Fibroblast of peridontal ligament (primary cell): ENCODE results near the gene TTLL5.

Experiments
- DNase-seq: peaks from one replicate; pipeline ENCODE4 v3.0.0-alpha.2; 2010; ENCODE audit errors: extremely low read depth

Gene TTLL5

GRCh38 chr14:75697918-75698317 is 36.9 kb downstream of the TTLL5 start:
- no peak for DNase-seq

GRCh38 chr14:75699331-75699730 is 38.3 kb downstream of the TTLL5 start:
- no peak for DNase-seq

DNA sequence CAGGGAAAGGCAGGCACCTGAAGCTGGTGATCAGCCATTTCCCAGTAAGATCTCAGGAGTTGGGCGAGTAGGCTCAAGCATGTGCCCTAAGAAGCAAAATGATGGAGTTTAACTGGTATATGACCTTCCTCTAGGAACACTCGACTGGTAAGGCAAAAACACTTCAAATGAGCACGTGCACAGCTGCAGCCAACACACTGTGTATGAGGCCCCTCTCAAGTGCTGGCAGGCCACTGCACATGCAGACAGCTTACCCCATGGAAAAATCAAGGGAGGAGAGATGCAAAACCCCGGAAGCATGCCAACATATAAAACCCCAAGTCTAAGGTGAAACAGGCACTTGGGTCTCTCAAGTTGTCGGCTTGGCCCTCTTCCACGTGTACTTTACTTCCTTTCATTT is 39.2 kb downstream of the TTLL5 start:
- DNase-seq: no peak

- peak; percentile 25 for DNase-seq
These were observed 41.1 kb downstream of the TTLL5 start for GRCh38 chr14:75702122-75702521.

DNA sequence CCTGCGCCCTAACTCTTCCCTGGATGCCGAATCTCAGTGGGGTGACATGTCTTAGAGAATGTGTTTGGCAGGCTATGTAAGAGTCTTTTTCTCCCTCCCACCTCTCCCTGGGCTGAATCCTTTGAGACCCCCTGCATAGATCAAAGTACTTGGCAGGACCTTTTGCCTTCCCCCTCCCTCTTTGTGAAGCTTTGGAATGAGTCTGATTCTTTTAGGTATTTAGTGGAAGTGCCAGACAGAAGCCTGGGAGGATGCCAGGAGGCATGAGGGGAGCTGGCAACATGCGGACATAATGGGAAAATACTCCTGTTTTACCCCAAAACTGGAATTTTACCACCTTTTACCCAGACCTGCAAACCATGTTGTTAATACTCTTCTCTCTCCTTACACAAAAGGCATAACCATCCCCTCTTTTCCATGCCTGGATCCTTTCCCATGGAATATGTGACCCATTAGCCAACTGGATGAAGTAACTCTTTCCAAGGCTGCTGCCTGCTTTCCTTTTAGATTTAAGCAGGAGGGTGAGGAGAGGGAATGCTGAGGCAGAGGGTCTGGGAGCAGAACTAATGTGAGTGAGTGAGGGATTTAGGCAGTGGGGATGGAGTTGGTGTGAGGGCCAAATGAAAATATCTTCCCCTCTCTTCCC is 41.7 kb downstream of the TTLL5 start:
- peak; percentile 56 for DNase-seq

GRCh38 chr14:75703467-75703866 is 42.4 kb downstream of the TTLL5 start:
- no peak for DNase-seq

- DNase-seq: no peak
These were observed 44.0 kb downstream of the TTLL5 start for GRCh38 chr14:75705014-75705413.

DNA sequence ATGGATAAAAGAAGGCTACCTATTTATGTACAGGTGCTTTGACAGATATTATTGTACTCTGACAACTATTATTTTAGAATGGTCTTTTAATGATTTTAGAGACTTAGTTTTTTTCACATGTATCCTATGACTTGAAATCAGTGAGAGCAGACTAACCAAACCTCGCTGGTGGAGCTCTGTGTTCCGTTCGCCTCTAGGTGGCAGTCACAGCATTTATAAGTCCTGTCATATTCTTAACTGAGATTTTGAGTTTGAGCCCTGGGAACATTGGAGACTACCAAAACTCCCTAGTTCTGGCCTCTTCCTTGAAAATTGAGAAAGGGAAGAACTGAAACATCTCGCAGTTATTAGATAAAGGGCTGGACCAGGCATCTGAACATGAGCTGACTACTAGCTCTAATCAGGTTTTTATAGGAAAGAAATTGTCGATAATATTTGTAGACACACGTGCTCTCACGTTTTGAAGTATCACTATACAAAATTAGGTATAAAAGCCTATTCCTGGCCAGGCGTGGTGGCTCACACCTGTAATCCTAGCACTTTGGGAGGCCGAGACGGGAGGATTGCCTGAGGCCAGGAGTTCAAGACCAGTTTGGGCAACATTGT is 48.3 kb downstream of the TTLL5 start:
- DNase-seq: peak; percentile 92

DNA sequence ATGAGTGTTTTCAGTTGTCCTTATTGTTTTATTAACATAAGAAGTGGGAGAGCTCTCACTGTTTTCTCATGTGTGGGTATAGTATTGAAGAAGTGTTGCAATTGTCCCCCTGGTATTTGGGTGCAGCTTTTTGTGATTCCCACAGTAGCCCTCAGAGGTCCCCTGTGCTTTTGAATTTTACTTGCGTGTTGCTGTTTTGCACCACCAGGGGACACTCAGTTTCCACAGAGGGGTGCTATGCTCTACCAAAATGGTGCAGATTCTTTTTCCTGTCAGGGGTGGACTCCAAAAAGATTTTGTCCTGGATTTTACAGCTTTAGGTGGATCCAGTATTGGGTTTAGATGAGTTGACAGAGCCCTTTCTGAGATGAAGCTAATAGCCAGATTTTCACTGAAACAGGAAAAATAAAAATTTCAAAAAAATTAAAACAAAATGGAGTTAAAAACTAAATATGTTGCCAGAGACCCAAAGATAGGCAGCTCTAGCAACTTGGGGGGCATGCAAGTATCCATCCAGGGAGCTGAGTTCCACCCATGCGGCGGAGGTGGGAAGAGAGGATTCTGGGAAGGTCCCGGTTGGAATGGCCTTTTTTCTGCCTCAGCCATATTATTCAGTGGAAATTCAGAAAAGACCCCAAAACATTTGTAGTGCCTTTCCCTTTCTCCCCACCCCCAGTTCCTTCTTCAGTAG is 50.2 kb downstream of the TTLL5 start:
- peak; percentile 74 for DNase-seq

DNA sequence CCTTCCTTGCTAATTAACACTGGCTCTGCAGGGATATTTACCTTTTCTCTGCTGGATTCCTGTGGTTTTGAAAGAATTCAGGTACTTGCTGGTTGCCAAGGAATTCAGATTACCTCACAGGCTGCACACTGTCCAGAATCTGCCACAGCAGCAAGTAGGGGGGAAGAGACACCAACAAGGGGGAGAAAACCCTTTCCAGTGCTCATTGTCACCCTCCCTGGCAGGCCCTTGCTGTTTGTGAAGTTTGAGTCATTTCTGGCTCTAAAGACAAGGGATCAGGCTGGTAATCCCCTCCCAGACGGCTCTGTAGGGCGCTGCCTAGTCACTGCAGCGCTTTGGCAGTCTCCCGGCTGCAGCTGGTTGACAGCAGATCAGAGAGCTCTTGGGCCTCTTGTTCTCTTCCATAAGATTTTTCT is 50.8 kb downstream of the TTLL5 start:
- DNase-seq: peak; percentile 70

- no peak for DNase-seq
These were observed 53.9 kb downstream of the TTLL5 start for GRCh38 chr14:75714991-75715390.

GRCh38 chr14:75715926-75716780 is 55.1 kb downstream of the TTLL5 start:
- peak; percentile 93 for DNase-seq

DNA sequence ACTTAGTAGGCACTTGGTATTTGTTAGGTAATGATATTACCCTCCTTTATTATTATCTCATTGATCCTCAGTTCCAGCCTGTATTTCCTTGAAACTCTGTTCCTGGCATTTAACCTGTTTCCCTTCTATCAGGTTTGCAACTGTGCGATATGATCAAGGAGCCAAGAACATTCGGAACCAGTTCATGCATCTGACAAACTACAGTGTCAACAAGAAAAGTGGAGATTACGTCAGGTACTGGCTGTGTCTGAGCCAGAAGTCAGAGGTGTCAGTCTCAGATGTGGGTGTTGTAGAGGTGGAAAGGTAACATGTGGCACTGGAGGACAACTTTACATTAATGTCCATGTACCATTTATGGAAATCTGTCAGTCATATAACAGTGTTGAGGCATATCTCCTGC is 56.7 kb downstream of the TTLL5 start:
- DNase-seq: no peak

DNA sequence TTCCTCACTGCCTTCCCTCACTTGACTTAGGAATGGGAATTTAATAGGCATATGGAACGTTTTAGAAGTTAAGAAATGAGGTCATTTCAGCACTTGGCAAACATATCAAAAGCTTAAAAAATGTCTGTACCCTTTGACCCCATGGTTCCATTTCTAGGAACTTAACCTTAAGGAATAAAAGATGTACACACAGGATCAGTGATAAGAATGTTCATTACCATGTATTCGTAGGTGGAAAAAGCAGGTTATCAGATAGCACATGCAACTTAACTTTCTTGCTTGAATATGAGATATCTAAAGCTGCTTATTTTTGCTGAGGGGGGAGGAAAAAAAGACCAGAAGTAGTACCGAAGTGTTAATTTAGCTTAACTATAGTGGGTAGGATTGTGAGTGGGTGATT is 57.2 kb downstream of the TTLL5 start:
- DNase-seq: no peak

DNA sequence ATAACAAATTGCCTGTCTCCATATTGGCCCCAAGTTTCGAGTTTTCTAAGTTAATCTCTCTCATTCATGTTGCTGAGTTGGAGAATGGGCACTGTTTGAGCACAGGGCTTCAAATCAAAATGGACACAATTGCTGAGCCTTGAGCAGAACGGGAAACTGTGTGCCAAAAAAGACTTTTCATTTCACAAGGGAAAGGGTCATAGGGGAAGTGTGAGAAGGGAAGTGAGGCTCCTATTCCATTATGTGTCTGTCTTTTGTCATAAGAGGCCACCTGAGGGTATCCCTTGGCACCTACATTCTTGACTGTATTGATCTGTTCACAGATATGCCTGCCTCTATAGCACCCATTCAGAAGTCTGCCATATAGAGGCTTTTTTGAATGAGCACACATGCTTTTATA is 59.1 kb downstream of the TTLL5 start:
- no peak for DNase-seq

DNA sequence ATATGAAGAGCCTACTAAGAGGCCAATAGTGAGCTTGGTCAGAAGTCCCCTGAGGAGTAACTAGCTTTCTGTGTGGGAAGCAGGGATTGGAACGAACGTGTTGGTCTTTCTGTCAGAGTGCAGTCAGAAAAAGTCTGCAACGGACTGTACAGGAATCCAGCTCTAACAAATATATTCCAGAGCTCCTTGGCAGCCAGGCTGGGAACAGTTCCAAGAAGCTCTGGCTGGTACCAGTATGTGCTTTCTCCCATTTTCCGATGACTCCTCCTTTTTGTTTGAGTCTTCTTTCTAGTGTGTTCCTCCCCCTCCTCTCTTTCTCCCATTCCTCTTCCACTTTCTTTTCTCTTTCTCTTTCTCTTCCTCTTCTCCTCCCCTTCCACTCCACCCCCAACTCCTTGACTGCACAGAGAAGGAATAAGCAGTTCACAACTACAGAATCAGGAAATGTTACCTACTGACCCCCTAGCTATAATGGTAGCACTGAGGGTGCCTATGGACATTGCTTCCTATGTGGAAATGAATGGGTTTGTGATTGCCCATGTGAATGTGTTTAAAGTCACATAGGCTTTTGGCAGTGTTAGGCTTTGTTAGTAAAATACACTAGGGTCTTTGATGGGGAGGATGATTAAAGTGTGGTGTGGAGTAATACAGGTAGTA is 59.9 kb downstream of the TTLL5 start:
- DNase-seq: peak; percentile 80

- no peak for DNase-seq
These were observed 62.7 kb downstream of the TTLL5 start for GRCh38 chr14:75723716-75724115.

- DNase-seq: no peak
These were observed 63.6 kb downstream of the TTLL5 start for GRCh38 chr14:75724414-75725204.

DNA sequence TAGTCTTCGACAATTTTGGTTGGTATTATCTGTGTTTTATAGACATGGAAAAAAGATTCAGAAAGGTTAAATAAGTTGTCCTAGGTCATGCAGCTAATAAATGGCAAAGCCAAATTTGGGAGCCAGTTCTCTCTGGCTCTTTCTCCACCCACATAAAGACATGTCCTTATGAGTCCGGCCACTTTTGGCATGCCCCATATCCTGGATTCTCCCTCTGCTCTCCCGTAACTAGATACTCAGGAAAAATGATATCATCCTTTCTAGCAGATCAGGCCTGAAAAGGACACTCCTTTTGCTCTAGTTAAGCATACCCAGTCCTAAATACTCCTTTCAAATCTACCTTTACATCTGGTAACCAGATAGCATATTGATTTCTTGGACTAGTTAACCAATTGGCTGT is 64.4 kb downstream of the TTLL5 start:
- peak; percentile 50 for DNase-seq

- no peak for DNase-seq
These were observed 65.3 kb downstream of the TTLL5 start for GRCh38 chr14:75726321-75726720.

DNA sequence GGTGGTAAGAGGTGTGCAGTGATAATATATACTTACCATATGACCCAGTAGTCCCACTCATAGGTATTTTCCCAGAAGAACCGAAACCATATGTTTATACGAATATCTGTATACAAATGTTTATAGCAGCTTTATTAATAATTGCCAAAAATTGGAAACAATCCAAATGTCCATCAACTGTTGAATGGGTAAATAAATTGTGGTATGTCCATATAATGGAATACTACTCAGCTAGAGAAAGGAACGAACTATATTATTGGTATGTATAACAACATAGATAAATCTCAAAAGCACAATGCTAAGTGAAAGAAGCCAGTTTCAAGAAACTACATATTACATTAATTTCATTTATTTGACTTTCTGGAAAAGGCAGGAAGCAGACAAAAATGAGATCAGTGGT is 66.1 kb downstream of the TTLL5 start:
- no peak for DNase-seq
